Transverse colon (tissue), 4 donors: ENCODE measurements around the gene TSPAN17. TPM values are rescaled to one million over a fixed set of nuclear protein-coding genes. Genes with fewer than 3 reads are reported as not detected.

ENCODE experiments used
- DNase-seq: peaks from one replicate; pipeline ENCODE4 v3.0.0-alpha.2; 2019
- H3K27ac ChIP-seq, 4 donors: fragments of 200-600 bp; sonication (generic); 2 replicates each; pipeline ENCODE4 v1.5.1; 2016 to 2018; ENCODE audit warnings: inconsistent platforms in 4 of 4
- H3K27me3 ChIP-seq: fragments of 200-600 bp; sonication (generic); 2 replicates; pipeline ENCODE4 v1.5.1; 2017; ENCODE audit warnings: inconsistent platforms
- H3K36me3 ChIP-seq, 4 donors: fragments of 200-600 bp; sonication (generic); 2 replicates each; pipeline ENCODE4 v1.5.1; 2017 to 2019; ENCODE audit warnings: inconsistent platforms in 4 of 4
- H3K4me1 ChIP-seq, 4 donors: fragments of 200-600 bp; sonication (generic); 2 replicates each; pipeline ENCODE4 v1.5.1; 2017 to 2020; ENCODE audit warnings: inconsistent platforms in 4 of 4
- H3K4me3 ChIP-seq, 4 donors: fragments of 200-600 bp; sonication (generic); 1 replicate in 1 of 4; 2 replicates in 3 of 4; pipeline versions ENCODE4 v1.5.1 to v1.6.1; 2017 to 2019; ENCODE audit warnings: inconsistent platforms in 4 of 4
- H3K9me3 ChIP-seq, 2 donors: fragments of 200-600 bp; sonication (generic); 2 replicates each; pipeline ENCODE4 v1.5.1; 2017 to 2019; ENCODE audit warnings: inconsistent platforms in 2 of 2
- CTCF ChIP-seq, 5 experiments: fragments of 200-600 bp in 3 of 5; fragments of 450-650 bp in 2 of 5; sonication (generic) in 3 of 5; IDR thresholded peaks; 1 replicate in 2 of 5; 2 replicates in 3 of 5; pipeline ENCODE4 v1.5.1; 2016 to 2017; ENCODE audit warnings: antibody characterized with exemption in 5 of 5, inconsistent platforms in 3 of 5, mild to moderate bottlenecking in 2 of 5, moderate library complexity in 1 of 5
- EP300 ChIP-seq: sonication (generic); formaldehyde crosslinking; IDR thresholded peaks from one replicate; pipeline ENCODE4 v1.6.1; 2017; ENCODE audit warnings: antibody characterized with exemption, low read depth
- POLR2A ChIP-seq: fragments of 450-650 bp; IDR thresholded peaks from one replicate; pipeline ENCODE4 v1.6.1; 2016; ENCODE audit warnings: antibody characterized with exemption, mild to moderate bottlenecking, moderate library complexity
- POLR2AphosphoS5 ChIP-seq, 3 donors: sonication (generic); formaldehyde crosslinking; IDR thresholded peaks; one replicate each; pipeline ENCODE4 v1.6.1; 2016; ENCODE audit warnings: antibody characterized with exemption in 3 of 3
- WGBS, 2 donors: methylation state at CpG; one replicate each; pipeline ENCODE4 v1.1.5; 2018; ENCODE audit warnings: low coverage in 1 of 2; 5-methylcytosine and 5-hydroxymethylcytosine counted together
- in situ Hi-C, 4 donors: fragments of 200-750 bp; cut with MboI; loops; one replicate each; pipeline versions ENCODE4 v1.15.0 to v1.15.1; 2017; ENCODE audit warnings: low sequenced_read_pairs in 3 of 4, low pct_ligation_motif_present in 1 of 4, low pct_unique_long_range_greater_than_20kb in 1 of 4
- intact Hi-C: fragments of 100-400 bp; cut with DNase I; formaldehyde crosslinking; loops from one replicate; pipeline ENCODE4 v1.15.1; 2023; ENCODE audit warnings: low total_unique reads
- total RNA-seq, 4 donors: library from RNA; depleted of rRNA; stranded (reverse); fragments of >200 nt; gene quantifications; one replicate each; pipeline ENCODE4 v1.1.0, GENCODE V29; 2016

The TSPAN17 gene
- total RNA-seq, 4 donors from 2014 or later: 27.2 to 227 (median 36.1) TPM

GRCh38 chr5:176612855-176613254 is 34.4 kb upstream of the TSPAN17 start:
- Histone ChIP-seq H3K9me3 (no peaks in the 10 kb centered on the region), H3K4me3 (no peak overlapping the region), H3K4me1 (peaks cover 0 to 13% (median 10%) of the 10 kb centered on the region in 4 donors), H3K27me3 (peaks cover 53% of the 10 kb centered on the region), H3K36me3 (no peaks in the 10 kb centered on the region), H3K27ac (no peak overlapping the region)
- TF ChIP-seq EP300 (no peak), CTCF (IDR thresholded peaks at IDR 0.05) (no peak), POLR2A (no peak), POLR2AphosphoS5 (IDR thresholded peaks at IDR 0.05) (no peak)
- no peak for DNase-seq
- 57% methylated on average over 2 of the region's 2 CpGs; no CpG with 5 or more reads in 1 of the 2 donors for WGBS, 2 donors
- intact Hi-C loops (no loop called here), in situ Hi-C loops (no loop called here)

GRCh38 chr5:176614805-176615478 is 32.3 kb upstream of the TSPAN17 start:
- Histone ChIP-seq H3K27me3 (peaks cover 62% of the 10 kb centered on the region), H3K27ac (no peak overlapping the region), H3K36me3 (no peaks in the 10 kb centered on the region), H3K4me1 (peaks cover 5 to 21% (median 17%) of the 10 kb centered on the region in 4 donors), H3K4me3 (no peak overlapping the region), H3K9me3 (no peaks in the 10 kb centered on the region)
- intact Hi-C loops: no loop called here
- in situ Hi-C loops: no loop called here
- 57% methylated on average over 7 of the region's 8 CpGs; no CpG with 5 or more reads in 1 of the 2 donors for WGBS, 2 donors
- TF ChIP-seq POLR2A (no peak), CTCF (IDR thresholded peaks at IDR 0.05) (no peak), POLR2AphosphoS5 (IDR thresholded peaks at IDR 0.05) (no peak), EP300 (no peak)
- no peak for DNase-seq

GRCh38 chr5:176616511-176616910 is 30.8 kb upstream of the TSPAN17 start:
- Histone ChIP-seq H3K9me3 (no peaks in the 10 kb centered on the region), H3K27ac (no peak overlapping the region), H3K27me3 (peaks cover 72% of the 10 kb centered on the region), H3K4me1 (peaks cover 6 to 20% (median 14%) of the 10 kb centered on the region in 4 donors), H3K36me3 (no peaks in the 10 kb centered on the region), H3K4me3 (no peak overlapping the region)
- intact Hi-C loops: no loop called here
- no peak for TF ChIP-seq EP300
- TF ChIP-seq POLR2AphosphoS5 (IDR thresholded peaks at IDR 0.05): no peak
- no peak for TF ChIP-seq CTCF (IDR thresholded peaks at IDR 0.05)
- 67 to 75% methylated on average over 3 to 7 of the region's 7 CpGs for WGBS, 2 donors
- no peak for DNase-seq
- in situ Hi-C loops: no loop called here

GRCh38 chr5:176618783-176619182 is 28.5 kb upstream of the TSPAN17 start:
- Histone ChIP-seq H3K4me3 (peak overlapping the region in 1 of 4 donors; percentile 4), H3K36me3 (no peaks in the 10 kb centered on the region), H3K27me3 (peaks cover 83% of the 10 kb centered on the region), H3K27ac (no peak overlapping the region), H3K4me1 (peaks cover 6 to 20% (median 14%) of the 10 kb centered on the region in 4 donors), H3K9me3 (no peaks in the 10 kb centered on the region)
- in situ Hi-C loops: no loop called here
- TF ChIP-seq EP300 (no peak), POLR2A (no peak)
- WGBS, 2 donors: 54% methylated on average over 19 of the region's 19 CpGs; no CpG with 5 or more reads in 1 of the 2 donors
- intact Hi-C loops: no loop called here
- no peak for DNase-seq
